Measurements from ENCODE around the gene DEAF1. TPM values are rescaled to one million over a fixed set of nuclear protein-coding genes. Genes with fewer than 3 reads are reported as not detected.
"Not testable (repeated sequence)": the region's sequence is repeated elsewhere in the genome, so short reads cannot be mapped to it uniquely, and the experiment has no call there.

Gene DEAF1
- total RNA-seq, 1 donor from 2014 or later: 30.9 TPM

DNA sequence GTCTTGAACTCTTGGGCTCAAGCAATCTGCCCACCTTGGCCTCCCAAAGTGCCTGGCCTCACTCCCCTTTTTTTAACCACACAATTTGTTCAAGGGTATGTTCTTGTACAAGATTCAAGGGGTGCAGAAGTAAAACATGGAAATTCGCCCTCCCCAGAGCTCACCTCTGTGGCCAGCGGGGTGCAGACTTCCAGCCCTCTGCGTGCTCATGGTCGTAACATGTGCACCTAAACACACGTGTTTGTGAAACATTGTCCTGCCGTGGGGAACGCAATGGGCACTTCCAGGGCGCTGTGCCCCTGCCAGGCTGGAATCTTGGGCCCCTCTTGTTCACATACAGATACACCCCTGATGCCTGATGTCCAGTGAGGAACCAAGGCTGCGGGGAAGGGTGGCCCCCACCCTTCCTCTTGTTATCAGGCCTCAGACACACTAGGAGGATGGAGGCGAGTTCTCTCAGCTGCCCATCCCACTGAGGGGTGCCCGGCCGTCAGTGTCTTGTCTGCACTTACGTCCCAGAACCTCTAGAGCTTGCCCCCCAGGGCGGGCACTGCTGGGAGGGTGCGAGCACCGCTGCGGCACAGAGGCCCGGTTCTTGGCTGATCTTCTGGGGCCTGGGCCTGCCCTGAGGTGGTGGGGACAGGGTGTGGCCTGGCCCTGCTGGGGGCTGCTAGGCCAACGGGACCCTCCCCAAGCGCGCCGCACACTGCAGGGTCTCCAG lies 6.9 kb upstream of the DEAF1 start:
- DNase-seq (ENCODE audit: low read depth in 2 of 2): no peak

GRCh38 chr11:699753-700152 lies 4.7 kb upstream of the DEAF1 start:
- no peak for DNase-seq (ENCODE audit: low read depth in 2 of 2)

DNA sequence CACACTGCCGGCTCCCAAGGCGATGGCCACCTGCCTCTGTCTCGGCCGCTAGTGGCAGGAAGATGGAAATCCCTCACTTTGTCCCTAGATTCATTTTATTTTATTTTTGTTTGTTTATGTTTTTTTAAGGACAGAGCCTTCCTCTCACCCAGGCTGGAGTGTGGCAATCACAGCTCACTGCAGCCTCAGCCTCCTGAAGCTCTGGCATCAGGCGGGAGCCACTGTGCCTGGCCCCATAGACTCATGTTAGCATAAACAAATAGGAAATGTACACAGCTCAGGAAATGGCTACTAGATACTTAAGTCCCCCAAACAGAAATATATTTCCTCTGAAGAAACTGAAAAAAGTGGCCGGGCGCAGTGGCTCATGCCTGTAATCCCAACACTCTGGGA lies 4.1 kb upstream of the DEAF1 start:
- DNase-seq (ENCODE audit: low read depth in 2 of 2): no peak

GRCh38 chr11:698493-699115 lies 3.6 kb upstream of the DEAF1 start:
- DNase-seq (ENCODE audit: low read depth in 2 of 2): no peak

DNA sequence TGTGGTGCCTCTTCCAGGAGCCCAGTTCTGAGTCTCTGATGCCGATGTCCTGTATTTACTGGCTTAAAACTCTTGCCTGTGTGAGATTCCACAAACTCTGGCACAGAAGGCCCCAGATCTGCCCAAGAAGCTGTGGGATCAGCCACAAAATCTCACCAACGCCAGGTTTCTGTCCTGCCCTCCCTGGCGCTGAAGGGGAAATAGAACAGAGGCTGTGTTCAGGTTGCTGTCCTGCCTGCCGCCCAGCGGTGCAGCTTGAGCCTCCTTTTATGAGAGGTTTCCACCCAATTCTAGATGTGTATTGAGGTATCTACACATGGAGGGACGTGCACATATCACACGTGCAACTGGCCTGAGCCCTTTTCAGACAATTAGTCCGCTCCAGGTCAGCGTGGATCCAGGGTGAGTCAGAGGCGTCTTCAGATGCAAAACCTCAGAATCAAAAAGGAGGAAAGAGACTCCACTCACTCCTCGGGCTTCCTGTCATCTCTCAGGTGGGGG lies 2.8 kb upstream of the DEAF1 start:
- no peak for DNase-seq (ENCODE audit: low read depth in 2 of 2)

- DNase-seq (ENCODE audit: low read depth in 2 of 2): no peak
Measured at GRCh38 chr11:696955-697491, 2.0 kb upstream of the DEAF1 start.

- DNase-seq (ENCODE audit: low read depth in 2 of 2): peak; percentile 92 to 98
Measured at GRCh38 chr11:695538-696248, 671 bp upstream of the DEAF1 start, which contains the start of gene TMEM80. Gene TMEM80, plus strand, starts transcription at chr11:695816. Its CDS starts 12 bp downstream, at chr11:695828.

DNA sequence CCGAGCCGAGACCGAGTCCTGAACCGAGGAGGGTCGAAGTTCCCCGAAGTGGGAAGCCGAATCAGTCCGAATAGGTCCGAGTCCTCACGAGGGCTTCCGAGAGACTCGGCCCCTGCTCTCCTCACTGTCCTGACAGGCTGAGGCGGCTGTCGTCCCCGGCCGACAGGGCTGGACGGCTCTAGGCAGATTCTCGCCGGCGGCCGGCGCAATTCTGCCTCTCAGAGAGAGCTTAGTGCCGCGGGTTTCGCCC lies 191 bp upstream of the DEAF1 start:
- DNase-seq (ENCODE audit: low read depth in 2 of 2): no peak

DNA sequence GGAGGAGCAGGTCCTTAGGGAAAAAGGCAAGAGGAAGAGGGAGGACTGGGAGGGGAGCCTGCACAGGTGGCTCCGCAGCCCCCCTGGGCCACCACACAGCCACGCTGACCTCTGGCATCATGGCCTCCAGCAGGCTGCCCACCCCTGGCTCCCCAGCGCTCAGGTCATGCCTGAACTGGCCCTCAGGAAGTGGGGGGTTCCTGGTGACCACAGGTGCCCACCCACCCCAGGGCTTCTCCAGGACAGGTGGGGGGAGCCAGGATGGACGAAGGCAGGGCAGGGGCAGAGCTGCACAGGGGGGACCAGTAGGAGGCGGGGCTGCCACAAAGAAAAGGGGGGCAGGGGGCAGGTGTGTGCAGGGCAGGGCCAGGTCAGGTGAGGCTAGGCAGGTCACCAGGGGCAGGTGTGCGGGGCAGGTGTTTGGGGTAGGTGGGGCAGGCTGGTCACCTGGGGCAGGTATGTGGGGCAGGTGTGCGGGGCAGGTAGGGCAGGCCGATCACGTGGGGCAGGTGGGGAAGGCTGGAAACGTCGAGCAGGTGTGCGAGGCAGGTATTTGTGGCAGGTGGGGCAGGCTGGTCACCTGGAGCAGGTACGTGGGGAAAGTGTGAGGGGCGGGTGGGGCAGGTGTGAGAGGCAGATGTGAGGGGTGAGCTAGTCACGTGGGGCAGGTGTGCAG lies 997 bp downstream of the DEAF1 start:
- no peak for DNase-seq (ENCODE audit: low read depth in 2 of 2)

DNA sequence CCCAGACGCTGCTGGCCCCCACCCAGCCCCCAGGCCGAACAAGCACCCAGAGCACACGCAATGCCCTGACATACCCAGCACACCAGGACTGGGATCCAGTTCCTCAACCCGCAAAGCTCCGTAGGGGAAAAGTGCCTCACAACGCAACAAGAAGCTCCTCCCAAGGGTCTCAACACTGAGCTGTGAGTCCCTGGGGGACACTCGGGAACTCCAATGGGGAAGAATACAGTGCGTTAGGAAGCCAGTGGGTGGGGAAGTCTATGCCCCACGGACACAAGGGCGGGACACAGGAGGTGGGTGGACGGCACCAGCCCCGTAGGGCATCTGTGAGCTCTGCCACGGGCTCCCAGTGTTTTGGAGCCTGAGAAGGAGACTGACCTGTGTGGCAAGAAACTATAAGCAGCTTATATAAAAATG lies 1.6 kb downstream of the DEAF1 start:
- DNase-seq (ENCODE audit: low read depth in 2 of 2): no peak

GRCh38 chr11:692824-693414 lies 2.1 kb downstream of the DEAF1 start:
- no peak for DNase-seq (ENCODE audit: low read depth in 2 of 2)

- no peak for DNase-seq (ENCODE audit: low read depth in 2 of 2)
Measured at GRCh38 chr11:691710-692590, 3.1 kb downstream of the DEAF1 start.

GRCh38 chr11:690738-691633 lies 4.0 kb downstream of the DEAF1 start:
- peak in 1 of 2 donors; percentile 24 for DNase-seq (ENCODE audit: low read depth in 2 of 2)

DNA sequence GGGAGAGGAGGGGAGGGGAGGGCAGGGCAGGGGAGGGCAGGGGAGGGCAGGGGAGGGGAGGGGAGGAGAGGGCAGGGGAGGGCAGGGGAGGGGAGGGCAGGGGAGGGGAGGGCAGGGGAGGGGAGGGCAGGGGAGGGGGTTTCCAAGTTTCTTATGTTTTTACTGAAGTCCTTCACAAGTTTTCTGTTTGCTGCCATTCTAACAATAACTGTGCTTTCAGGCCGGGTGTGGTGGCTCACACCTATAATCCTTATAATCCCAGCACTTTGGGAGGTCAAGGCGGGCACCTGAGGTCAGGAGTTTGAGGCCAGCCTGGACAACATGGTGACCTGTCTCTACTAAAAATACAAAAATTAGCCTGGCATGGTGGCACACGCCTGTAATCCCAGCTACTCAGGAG lies 4.8 kb downstream of the DEAF1 start:
- DNase-seq (ENCODE audit: low read depth in 2 of 2): not testable (repeated sequence)

DNA sequence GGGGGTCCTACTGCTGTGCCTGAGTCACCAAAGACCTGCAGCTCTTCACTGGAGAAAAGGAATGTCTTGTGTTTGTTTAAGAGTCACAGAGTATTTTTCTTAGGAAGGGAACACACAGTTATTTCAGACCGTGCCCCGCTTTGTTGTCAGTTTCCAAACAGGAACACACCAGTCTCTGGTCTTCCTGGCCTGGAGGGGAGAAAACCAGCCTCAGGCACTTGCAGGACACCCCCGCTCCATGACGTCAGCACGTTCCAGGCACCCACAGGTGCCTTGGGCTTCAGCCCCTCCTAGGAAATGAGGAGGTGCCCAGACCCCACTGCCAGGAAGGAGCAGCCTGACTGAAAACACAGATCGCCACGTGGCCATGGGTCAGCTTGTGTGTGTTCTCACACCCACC lies 5.4 kb downstream of the DEAF1 start:
- peak in 1 of 2 donors; percentile 83 for DNase-seq (ENCODE audit: low read depth in 2 of 2)

GRCh38 chr11:688681-689080 lies 6.3 kb downstream of the DEAF1 start:
- DNase-seq (ENCODE audit: low read depth in 2 of 2): no peak

DNA sequence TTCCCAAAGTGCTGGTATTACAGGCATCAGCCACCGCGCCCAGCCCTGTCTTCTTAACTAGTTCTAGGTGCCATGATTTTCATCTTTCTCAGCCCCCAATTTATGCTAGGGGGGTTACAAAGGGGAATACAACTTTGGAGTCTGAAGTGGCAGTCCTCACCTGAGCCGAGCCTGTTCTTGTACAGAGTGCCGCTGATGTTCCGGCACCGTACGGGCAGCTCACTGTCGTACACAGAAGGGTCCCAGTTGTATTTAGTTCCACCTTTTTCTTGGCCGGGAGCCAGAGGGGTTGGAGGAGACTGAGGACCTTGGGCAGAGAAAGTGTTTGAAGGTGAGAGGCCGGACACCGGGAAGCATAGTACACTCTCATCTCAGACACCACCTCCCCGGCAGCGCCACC lies 7.3 kb downstream of the DEAF1 start:
- no peak for DNase-seq (ENCODE audit: low read depth in 2 of 2)

- no peak for DNase-seq (ENCODE audit: low read depth in 2 of 2)
Measured at GRCh38 chr11:686451-687243, 8.4 kb downstream of the DEAF1 start.

- DNase-seq (ENCODE audit: low read depth in 2 of 2): no peak
Measured at GRCh38 chr11:680970-681369, 14.1 kb downstream of the DEAF1 start.

Data from dermis microvascular lymphatic vessel endothelial cell (primary cell).